ENCODE data around the gene TWIST1.

Gene TWIST1

GRCh38 chr7:19098510-19098909 lies 18.9 kb downstream of the TWIST1 start:
- no peak overlapping the region for H3K27ac ChIP-seq (ENCODE audit: low read depth, low read length)
- H3K9ac ChIP-seq (ENCODE audit: low read length), result no peak overlapping the region
- H3K4me1 ChIP-seq (ENCODE audit: control insufficient read depth, insufficient read depth, low read length), result no peaks in the 10 kb centered on the region
- no peaks in the 10 kb centered on the region for H3K27me3 ChIP-seq (ENCODE audit: control insufficient read depth, insufficient read depth, low read length)
- no peak overlapping the region for H3K4me3 ChIP-seq (ENCODE audit: low read length)
- no peaks in the 10 kb centered on the region for H3K36me3 ChIP-seq (ENCODE audit: control insufficient read depth, insufficient read depth, low read length)

GRCh38 chr7:19097165-19098055 lies 20.0 kb downstream of the TWIST1 start:
- H3K27ac ChIP-seq (ENCODE audit: low read depth, low read length), result no peak overlapping the region
- no peaks in the 10 kb centered on the region for H3K4me1 ChIP-seq (ENCODE audit: control insufficient read depth, insufficient read depth, low read length)
- no peaks in the 10 kb centered on the region for H3K36me3 ChIP-seq (ENCODE audit: control insufficient read depth, insufficient read depth, low read length)
- no peaks in the 10 kb centered on the region for H3K27me3 ChIP-seq (ENCODE audit: control insufficient read depth, insufficient read depth, low read length)
- H3K9ac ChIP-seq (ENCODE audit: low read length), result no peak overlapping the region
- H3K4me3 ChIP-seq (ENCODE audit: low read length), result no peak overlapping the region

GRCh38 chr7:19095353-19095860 lies 22.0 kb downstream of the TWIST1 start:
- Histone ChIP-seq H3K4me3 (ENCODE audit: low read length) (no peak overlapping the region), H3K9ac (ENCODE audit: low read length) (no peak overlapping the region), H3K27me3 (ENCODE audit: control insufficient read depth, insufficient read depth, low read length) (no peaks in the 10 kb centered on the region), H3K36me3 (ENCODE audit: control insufficient read depth, insufficient read depth, low read length) (no peaks in the 10 kb centered on the region), H3K27ac (ENCODE audit: low read depth, low read length) (no peak overlapping the region), H3K4me1 (ENCODE audit: control insufficient read depth, insufficient read depth, low read length) (no peaks in the 10 kb centered on the region)

GRCh38 chr7:19094598-19095352 lies 22.7 kb downstream of the TWIST1 start:
- Histone ChIP-seq H3K36me3 (ENCODE audit: control insufficient read depth, insufficient read depth, low read length) (no peaks in the 10 kb centered on the region), H3K27me3 (ENCODE audit: control insufficient read depth, insufficient read depth, low read length) (no peaks in the 10 kb centered on the region), H3K27ac (ENCODE audit: low read depth, low read length) (no peak overlapping the region), H3K4me3 (ENCODE audit: low read length) (no peak overlapping the region), H3K4me1 (ENCODE audit: control insufficient read depth, insufficient read depth, low read length) (no peaks in the 10 kb centered on the region), H3K9ac (ENCODE audit: low read length) (no peak overlapping the region)

GRCh38 chr7:19094138-19094537 lies 23.3 kb downstream of the TWIST1 start:
- Histone ChIP-seq H3K4me1 (ENCODE audit: control insufficient read depth, insufficient read depth, low read length) (no peaks in the 10 kb centered on the region), H3K9ac (ENCODE audit: low read length) (no peak overlapping the region), H3K27ac (ENCODE audit: low read depth, low read length) (no peak overlapping the region), H3K4me3 (ENCODE audit: low read length) (no peak overlapping the region), H3K36me3 (ENCODE audit: control insufficient read depth, insufficient read depth, low read length) (no peaks in the 10 kb centered on the region), H3K27me3 (ENCODE audit: control insufficient read depth, insufficient read depth, low read length) (no peaks in the 10 kb centered on the region)

GRCh38 chr7:19091550-19092200 lies 25.8 kb downstream of the TWIST1 start:
- Histone ChIP-seq H3K36me3 (ENCODE audit: control insufficient read depth, insufficient read depth, low read length) (no peaks in the 10 kb centered on the region), H3K27ac (ENCODE audit: low read depth, low read length) (no peak overlapping the region), H3K9ac (ENCODE audit: low read length) (no peak overlapping the region), H3K4me1 (ENCODE audit: control insufficient read depth, insufficient read depth, low read length) (no peaks in the 10 kb centered on the region), H3K27me3 (ENCODE audit: control insufficient read depth, insufficient read depth, low read length) (no peaks in the 10 kb centered on the region), H3K4me3 (ENCODE audit: low read length) (no peak overlapping the region)

- no peaks in the 10 kb centered on the region for H3K27me3 ChIP-seq (ENCODE audit: control insufficient read depth, insufficient read depth, low read length)
- H3K27ac ChIP-seq (ENCODE audit: low read depth, low read length), result no peak overlapping the region
- no peak overlapping the region for H3K4me3 ChIP-seq (ENCODE audit: low read length)
- H3K36me3 ChIP-seq (ENCODE audit: control insufficient read depth, insufficient read depth, low read length), result no peaks in the 10 kb centered on the region
- no peaks in the 10 kb centered on the region for H3K4me1 ChIP-seq (ENCODE audit: control insufficient read depth, insufficient read depth, low read length)
- H3K9ac ChIP-seq (ENCODE audit: low read length), result no peak overlapping the region
Observed at GRCh38 chr7:19090526-19090925, 26.9 kb downstream of the TWIST1 start.

- H3K4me3 ChIP-seq (ENCODE audit: low read length), result no peak overlapping the region
- H3K27ac ChIP-seq (ENCODE audit: low read depth, low read length), result no peak overlapping the region
- no peak overlapping the region for H3K9ac ChIP-seq (ENCODE audit: low read length)
- H3K36me3 ChIP-seq (ENCODE audit: control insufficient read depth, insufficient read depth, low read length), result no peaks in the 10 kb centered on the region
- H3K27me3 ChIP-seq (ENCODE audit: control insufficient read depth, insufficient read depth, low read length), result no peaks in the 10 kb centered on the region
- no peaks in the 10 kb centered on the region for H3K4me1 ChIP-seq (ENCODE audit: control insufficient read depth, insufficient read depth, low read length)
Observed at GRCh38 chr7:19089797-19090196, 27.6 kb downstream of the TWIST1 start.

GRCh38 chr7:19089378-19089777 lies 28.1 kb downstream of the TWIST1 start:
- Histone ChIP-seq H3K27me3 (ENCODE audit: control insufficient read depth, insufficient read depth, low read length) (no peaks in the 10 kb centered on the region), H3K9ac (ENCODE audit: low read length) (no peak overlapping the region), H3K4me3 (ENCODE audit: low read length) (no peak overlapping the region), H3K4me1 (ENCODE audit: control insufficient read depth, insufficient read depth, low read length) (no peaks in the 10 kb centered on the region), H3K36me3 (ENCODE audit: control insufficient read depth, insufficient read depth, low read length) (no peaks in the 10 kb centered on the region), H3K27ac (ENCODE audit: low read depth, low read length) (no peak overlapping the region)

- Histone ChIP-seq H3K27ac (ENCODE audit: low read depth, low read length) (no peak overlapping the region), H3K9ac (ENCODE audit: low read length) (no peak overlapping the region)
Observed at GRCh38 chr7:19080093-19080492, 37.3 kb downstream of the TWIST1 start.

GRCh38 chr7:19079066-19079465 lies 38.4 kb downstream of the TWIST1 start:
- Histone ChIP-seq H3K36me3 (ENCODE audit: control insufficient read depth, insufficient read depth, low read length) (no peaks in the 10 kb centered on the region), H3K9ac (ENCODE audit: low read length) (no peak overlapping the region)

More at GRCh38 chr7:19080093-19080492, 37.3 kb downstream of the TWIST1 start:
- Histone ChIP-seq H3K4me3 (ENCODE audit: low read length) (no peak overlapping the region), H3K36me3 (ENCODE audit: control insufficient read depth, insufficient read depth, low read length) (no peaks in the 10 kb centered on the region), H3K27me3 (ENCODE audit: control insufficient read depth, insufficient read depth, low read length) (no peaks in the 10 kb centered on the region), H3K4me1 (ENCODE audit: control insufficient read depth, insufficient read depth, low read length) (no peaks in the 10 kb centered on the region)

GRCh38 chr7:19069842-19070241 lies 47.6 kb downstream of the TWIST1 start:
- Histone ChIP-seq H3K27ac (ENCODE audit: low read depth, low read length) (no peak overlapping the region), H3K27me3 (ENCODE audit: control insufficient read depth, insufficient read depth, low read length) (no peaks in the 10 kb centered on the region), H3K9ac (ENCODE audit: low read length) (no peak overlapping the region), H3K36me3 (ENCODE audit: control insufficient read depth, insufficient read depth, low read length) (no peaks in the 10 kb centered on the region), H3K4me3 (ENCODE audit: low read length) (no peak overlapping the region), H3K4me1 (ENCODE audit: control insufficient read depth, insufficient read depth, low read length) (no peaks in the 10 kb centered on the region)

More at GRCh38 chr7:19079066-19079465, 38.4 kb downstream of the TWIST1 start:
- Histone ChIP-seq H3K4me3 (ENCODE audit: low read length) (no peak overlapping the region), H3K4me1 (ENCODE audit: control insufficient read depth, insufficient read depth, low read length) (no peaks in the 10 kb centered on the region), H3K27ac (ENCODE audit: low read depth, low read length) (no peak overlapping the region), H3K27me3 (ENCODE audit: control insufficient read depth, insufficient read depth, low read length) (no peaks in the 10 kb centered on the region)

Data from rectal smooth muscle tissue (tissue), 1 donor.